Measurements from ENCODE around the gene CWF19L2.
"Not testable (repeated sequence)": the region's sequence is repeated elsewhere in the genome, so short reads cannot be mapped to it uniquely, and the experiment has no call there.

Gene CWF19L2

DNA sequence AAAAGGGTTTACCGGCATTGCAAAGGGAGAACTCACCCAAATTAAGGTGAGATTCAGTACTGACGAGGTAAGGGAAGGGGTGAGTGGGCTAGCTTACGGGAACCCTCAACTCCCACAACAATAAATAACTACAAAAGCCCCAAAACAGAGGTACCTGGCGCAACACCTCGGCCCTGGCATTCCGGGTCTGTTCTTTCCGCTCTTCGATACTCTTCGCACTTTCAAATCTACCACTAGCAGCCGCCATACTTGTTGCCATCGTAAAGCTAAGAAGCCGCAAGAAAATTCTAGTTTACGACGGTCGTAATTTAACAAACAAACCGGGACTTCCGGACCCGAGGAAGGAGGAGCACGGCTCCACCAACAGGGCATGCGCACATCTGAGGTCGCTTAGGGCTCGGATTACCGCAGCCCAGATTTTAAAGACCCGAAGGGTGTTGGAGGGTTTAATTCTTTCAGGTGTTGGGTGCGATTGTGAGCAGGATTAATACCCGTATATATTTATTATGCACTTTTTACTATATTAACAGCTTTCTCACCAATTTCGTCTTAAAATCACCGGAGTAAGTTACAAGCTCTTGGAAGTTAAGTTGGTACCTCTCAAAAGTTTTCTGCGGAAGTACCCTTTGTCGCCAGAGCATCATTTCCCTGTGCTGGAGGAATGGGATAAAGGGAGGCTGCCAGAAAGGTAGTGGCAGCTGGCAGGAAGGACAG is at the start of gene CWF19L2:
TSS of gene CWF19L2 (minus strand) at position 268 of the 714 bp plus-strand sequence. CDS start at position 259, 9 bp downstream.
- DNase-seq, result peak; percentile 95

DNA sequence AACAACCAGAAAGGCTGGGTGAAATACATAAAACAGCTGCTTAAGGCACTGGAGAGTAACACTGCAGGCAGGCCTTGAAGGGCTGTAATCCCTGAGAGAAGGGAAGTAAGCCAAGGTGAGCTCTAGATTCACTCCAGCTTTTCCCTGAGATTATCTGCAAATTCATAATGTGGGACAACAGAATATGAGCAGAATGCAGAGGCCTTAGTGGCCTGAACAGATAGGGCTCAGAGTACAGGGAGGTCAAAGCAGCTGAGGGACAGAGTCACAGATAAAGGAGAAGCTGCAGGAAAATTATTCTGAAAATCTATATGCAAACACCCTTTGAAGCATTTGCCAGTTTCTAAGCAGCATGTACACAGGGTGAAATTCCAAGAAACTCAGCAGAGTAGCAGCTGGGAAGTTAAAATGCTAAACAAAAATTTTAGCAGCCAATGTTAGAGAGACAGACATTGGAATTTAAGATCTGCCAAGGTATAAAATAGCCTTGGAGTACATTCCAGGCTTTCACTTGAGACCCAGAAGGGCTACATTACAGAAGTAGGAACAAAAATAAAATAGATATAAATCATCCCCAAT is 48.1 kb upstream of the CWF19L2 start:
- DNase-seq, result no peak

DNA sequence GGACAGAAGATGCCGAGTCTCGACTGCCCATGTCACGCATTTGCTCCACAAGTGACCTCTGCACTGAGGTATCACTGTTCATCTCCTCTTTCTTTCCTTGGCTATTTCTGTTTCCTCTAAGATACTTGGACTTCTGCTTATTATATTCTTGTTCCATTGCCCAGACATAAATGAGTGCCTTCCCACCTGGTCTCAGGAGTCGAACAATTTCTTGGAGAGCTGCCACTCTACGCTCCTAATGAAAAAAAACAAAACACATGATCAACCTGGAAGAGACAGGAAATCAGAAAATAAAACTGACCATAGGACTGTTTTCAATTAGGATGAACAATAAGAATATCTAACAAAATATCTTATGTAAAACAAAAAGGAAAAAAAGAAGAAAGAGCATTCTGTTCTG is 47.4 kb upstream of the CWF19L2 start:
- no peak for DNase-seq

DNA sequence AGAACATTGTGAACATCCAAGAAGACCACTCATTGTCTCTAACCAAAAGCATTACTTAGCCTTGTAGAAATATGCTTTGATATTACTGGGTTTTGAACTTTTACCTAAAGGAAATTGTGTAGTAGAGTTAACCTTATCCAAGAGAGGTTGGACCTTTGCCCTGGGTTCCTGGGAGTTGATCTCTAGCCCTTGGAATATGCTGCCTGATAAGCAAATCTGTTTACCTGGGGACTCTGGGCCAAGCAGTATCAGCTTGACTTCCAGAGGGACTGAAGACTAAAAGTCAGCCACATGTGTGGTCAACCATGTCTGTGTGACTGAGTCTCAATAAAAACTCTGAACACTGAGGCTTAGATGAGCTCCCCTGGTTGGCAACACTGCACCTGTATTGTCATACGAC is 44.1 kb upstream of the CWF19L2 start:
- DNase-seq, result no peak

DNA sequence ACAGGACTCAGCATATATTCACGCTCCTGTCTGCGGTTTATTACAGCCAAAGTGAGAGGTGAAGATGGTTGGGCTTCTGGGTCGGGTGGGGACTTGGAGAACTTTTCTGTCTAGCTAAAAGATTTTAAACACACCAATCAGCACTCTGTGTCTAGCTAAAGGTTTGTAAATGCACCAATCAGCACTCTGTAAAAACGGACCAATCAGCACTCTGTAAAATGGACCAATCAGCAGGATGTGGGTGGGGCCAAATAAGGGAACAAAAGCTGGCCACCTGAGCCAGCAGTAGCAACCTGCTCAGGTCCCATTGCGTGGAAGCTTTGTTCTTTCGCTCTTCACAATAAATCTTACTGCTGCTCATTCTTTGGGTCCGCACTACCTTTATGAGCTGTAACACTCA is 39.7 kb upstream of the CWF19L2 start:
- DNase-seq, result not testable (repeated sequence)

DNA sequence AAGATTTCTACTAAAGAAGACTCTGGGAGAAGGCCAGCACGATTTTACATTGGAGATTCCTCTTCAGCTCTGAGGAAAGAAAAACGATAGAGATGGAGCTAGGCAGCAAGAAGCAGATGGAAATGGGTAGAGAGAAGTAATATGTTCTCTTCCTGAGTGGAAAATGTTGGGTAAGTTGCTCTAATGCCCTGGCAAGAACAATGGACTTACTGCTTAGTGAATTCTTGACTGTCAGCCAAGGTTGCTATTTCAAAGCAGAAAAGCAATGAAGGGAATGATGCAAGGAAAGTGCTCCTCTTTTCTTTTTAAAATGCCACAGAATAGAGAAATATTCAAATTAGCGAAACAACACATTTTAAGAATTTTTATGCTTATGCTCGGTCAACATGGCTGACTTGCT is 38.4 kb upstream of the CWF19L2 start:
- peak; percentile 15 for DNase-seq

DNA sequence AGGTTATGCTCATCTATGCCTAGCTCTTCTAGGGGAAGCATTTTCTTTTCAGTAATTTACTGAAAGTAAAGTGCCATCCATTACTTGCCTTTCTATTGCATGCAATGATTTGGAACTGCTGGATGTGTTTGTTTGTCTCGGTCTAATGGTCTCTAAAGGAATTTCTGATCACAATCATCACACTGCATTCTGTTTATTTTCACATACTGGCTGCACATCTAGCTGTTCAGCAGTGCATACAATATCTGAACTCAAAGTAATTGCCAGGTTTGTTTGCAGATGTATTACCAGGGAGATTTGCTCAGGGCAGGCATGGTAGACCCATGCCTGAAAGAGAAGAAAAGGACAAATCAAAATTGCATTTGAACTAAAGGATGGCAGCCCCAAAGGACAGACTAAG is 36.4 kb upstream of the CWF19L2 start:
- no peak for DNase-seq

GRCh38 chr11:107493117-107493516 is 35.5 kb upstream of the CWF19L2 start:
- DNase-seq, result peak; percentile 53

- no peak for DNase-seq
Observed at GRCh38 chr11:107490836-107491235, 33.2 kb upstream of the CWF19L2 start.

GRCh38 chr11:107482234-107482633 is 24.6 kb upstream of the CWF19L2 start:
- no peak for DNase-seq

DNA sequence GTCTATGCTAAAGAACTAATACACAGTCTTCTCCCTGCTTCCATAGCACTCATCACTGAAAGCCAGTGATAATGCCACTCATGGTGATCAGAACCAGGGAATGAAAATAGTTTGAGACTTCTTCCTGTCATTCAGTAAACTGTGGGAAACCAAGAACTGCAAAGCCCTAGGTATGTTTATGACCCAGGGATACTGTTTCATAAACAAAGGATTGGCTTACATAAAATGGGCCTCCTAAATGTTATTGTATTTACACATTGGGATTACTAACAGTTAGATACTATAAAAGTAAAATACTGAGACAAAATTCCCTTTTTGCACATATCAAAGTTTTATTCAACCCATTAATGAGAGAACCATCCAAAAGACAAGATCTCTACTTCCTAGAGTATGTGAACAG is 21.3 kb upstream of the CWF19L2 start:
- no peak for DNase-seq

DNA sequence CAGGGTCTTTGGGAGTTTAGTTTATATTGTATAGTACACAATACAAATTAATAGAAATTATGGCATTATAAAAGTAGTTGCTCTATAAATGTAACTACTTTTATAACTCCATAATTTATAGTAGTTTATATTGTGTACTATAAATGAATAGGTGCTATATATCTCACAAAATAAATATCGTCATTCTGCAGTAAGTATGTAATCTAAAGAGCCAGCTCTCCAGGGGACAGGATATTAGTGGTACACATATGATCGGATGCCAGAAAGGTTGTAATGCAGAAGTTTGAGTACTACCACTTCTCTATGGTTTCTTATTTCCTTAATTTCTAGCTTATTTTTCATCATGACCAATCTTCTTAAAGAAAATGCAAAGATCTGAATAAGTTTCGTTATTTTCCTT is 20.2 kb upstream of the CWF19L2 start:
- no peak for DNase-seq

DNA sequence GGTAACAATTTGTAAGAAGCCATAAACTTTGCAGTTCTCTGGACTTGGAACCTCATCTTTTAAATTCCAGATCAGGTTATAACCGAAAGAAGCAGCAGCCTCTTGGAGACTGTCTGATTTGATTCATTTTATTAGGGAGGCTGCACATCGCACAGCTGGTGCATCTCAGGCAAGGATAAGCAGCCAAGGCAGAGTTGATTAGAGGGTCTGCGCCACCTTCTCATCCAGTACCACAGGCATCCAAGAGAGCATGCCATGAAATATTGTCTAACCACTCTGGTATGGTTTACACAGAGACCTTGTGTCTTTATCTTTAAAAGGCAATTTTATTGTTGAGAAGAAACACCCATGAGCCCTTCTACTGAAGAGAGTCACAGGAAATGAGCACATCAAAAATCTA is 16.2 kb upstream of the CWF19L2 start:
- DNase-seq, result no peak

DNA sequence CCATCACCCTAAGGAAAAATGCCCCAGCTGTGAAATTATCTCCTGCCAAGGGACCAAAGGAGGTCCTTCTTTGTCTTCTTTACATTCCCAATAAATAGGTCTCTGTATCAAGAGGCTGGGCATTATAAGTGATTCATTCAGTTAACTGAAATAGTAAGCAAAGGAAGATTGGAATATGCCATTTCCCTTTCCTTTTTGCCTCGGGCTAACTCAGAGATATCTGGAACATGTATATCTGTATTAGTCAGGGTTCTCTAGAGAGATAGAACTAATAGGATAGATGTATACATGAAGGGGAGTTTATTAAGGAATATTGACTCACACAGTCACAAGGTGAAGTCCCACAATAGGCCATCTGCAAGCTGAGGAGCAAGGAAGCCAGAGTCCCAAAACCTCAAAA is 15.3 kb upstream of the CWF19L2 start:
- peak; percentile 8 for DNase-seq

- peak; percentile 23 for DNase-seq
Observed at GRCh38 chr11:107468596-107468995, 11.0 kb upstream of the CWF19L2 start.

DNA sequence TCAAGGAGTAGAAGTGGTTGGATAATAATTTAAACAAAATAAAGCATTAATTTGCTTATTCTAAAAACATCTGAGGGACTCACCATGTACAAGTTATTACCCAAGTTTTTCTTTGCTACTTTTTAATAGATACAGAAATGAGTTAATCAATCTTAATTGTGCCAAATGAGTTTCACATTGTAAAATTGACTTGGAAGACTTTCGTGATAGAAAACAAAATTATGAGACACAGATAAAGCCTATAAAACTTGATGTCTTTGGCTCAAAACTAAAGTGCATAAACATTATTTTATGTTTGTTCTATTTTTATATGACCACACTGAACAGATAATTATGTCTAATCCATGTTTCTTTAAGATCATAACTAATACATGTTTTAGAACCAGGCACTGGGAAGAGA is 10.1 kb upstream of the CWF19L2 start:
- no peak for DNase-seq

- DNase-seq, result not testable (repeated sequence)
Observed at GRCh38 chr11:107466275-107466866, 8.7 kb upstream of the CWF19L2 start.

GRCh38 chr11:107457205-107457557 is 444 bp downstream of the CWF19L2 start:
- peak; percentile 9 for DNase-seq

GRCh38 chr11:107453594-107454286 is 3.9 kb downstream of the CWF19L2 start:
- DNase-seq, result no peak

DNA sequence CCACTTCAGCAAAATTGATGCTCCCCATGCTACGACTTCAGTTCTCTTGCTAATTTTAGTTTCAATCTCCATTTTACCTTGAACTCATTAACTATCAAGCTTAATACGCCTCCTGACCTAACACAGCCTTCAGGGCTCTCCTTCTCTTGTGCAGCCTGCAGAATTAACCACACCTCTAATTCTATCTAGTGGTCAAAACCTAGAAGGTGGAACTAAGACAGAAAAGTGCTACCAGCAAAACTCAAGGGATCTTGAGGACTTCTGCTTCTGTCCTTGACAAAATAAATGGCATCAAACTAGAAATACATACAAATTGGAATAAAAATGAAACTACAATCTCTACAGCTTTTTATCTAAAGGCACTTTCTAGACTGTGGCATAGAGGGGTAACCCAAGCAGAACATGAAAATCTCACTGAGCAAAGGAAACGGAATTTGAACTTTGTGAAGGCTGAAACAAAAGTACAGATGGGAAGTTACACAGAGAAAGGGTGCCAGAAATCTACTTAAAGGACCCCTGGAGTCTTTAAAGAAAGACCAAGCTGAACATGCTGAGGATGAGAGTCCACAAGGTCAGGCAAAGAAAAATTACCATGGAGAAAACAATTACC is 10.7 kb downstream of the CWF19L2 start:
- no peak for DNase-seq

- DNase-seq, result no peak
Observed at GRCh38 chr11:107442715-107443215, 14.9 kb downstream of the CWF19L2 start.

GRCh38 chr11:107439586-107440167 is 17.9 kb downstream of the CWF19L2 start:
- no peak for DNase-seq

DNA sequence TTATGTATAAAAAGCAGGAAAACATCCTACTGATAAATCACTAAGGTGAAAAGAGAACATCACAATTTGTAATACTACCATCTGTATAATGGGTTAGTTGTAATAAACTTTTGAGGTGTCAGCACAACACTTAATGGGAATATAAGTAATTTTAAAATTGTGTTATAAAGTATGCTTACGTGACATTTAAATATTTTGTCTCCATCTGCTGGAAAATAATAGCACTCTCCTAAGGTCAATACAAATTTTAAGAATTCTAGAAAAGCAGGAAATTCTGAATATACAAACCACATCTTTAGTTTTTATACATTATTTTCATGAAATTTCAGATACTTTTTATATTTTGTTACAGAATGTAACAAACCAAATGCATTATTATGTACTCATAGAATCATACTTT is 19.5 kb downstream of the CWF19L2 start:
- DNase-seq, result no peak

Data from EL (cell line).